Measurements from ENCODE around the gene GABRB2.

The GABRB2 gene

GRCh38 chr5:161399996-161400562 is 146.4 kb downstream of the GABRB2 start:
- H3K4me3 ChIP-seq (ENCODE audit: low read length): no peak overlapping the region
- no peak for DNase-seq (ENCODE audit: low read depth, low spot score)

DNA sequence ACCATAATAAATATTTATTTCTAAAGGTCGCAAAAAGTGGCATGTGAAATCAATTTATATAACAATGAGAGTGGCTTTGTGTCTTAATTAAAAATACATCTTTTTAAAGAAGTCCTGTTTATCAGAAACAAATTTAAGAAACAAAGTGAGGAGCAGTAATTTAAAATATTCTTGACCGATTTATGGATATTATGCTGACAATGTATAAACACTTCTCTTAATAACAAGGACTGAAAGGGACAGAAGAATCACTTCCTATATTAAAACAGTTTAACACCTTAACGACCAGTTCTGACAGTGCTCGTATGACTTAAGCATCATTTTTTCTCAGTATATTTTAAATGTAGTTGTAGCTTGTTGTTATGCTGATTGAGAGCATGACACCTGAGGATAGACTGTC is 149.1 kb downstream of the GABRB2 start:
- no peak overlapping the region for H3K4me3 ChIP-seq (ENCODE audit: low read length)
- no peak for DNase-seq (ENCODE audit: low read depth, low spot score)

DNA sequence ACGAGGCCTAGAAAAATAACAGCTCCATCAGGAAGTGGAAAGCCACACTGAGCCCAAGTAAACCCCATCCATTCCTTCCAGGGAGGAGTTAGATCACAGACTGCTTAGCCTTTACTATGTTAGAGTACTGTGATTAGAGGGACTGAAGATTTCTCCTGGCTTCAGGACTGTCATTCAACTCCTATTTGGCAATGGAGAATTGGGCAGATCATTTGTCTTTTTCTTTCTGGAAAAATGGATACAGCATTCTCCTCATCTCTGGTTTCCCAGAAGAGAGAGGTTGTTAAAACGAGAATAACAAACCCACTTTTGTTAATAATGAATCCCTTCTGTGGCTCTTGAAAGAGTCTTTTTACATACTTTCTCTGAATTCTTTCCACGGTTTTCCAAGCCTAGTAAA is 150.4 kb downstream of the GABRB2 start:
- no peak for DNase-seq (ENCODE audit: low read depth, low spot score)
- no peak overlapping the region for H3K4me3 ChIP-seq (ENCODE audit: low read length)

DNA sequence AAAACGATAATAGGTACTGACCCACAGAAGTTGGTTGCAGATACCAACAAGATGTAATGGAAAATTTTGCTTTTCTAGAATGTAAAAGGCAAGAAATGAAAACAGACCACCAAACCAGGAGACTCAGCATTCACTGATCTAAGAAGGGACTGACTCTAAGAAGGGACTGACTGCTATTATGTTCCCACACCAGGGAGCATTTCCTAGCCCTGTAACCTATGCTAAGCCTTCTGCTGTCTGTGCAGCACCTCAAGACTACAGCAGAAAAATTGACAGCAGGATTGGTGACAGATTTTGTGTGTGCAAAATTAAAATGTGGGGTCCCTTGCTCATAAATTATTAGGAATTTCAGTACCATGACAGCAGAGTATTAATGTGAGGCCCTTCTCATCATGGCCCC is 154.8 kb downstream of the GABRB2 start:
- DNase-seq (ENCODE audit: low read depth, low spot score): no peak
- no peak overlapping the region for H3K4me3 ChIP-seq (ENCODE audit: low read length)

- no peak for DNase-seq (ENCODE audit: low read depth, low spot score)
Measured at GRCh38 chr5:161391016-161391415, 155.5 kb downstream of the GABRB2 start.

DNA sequence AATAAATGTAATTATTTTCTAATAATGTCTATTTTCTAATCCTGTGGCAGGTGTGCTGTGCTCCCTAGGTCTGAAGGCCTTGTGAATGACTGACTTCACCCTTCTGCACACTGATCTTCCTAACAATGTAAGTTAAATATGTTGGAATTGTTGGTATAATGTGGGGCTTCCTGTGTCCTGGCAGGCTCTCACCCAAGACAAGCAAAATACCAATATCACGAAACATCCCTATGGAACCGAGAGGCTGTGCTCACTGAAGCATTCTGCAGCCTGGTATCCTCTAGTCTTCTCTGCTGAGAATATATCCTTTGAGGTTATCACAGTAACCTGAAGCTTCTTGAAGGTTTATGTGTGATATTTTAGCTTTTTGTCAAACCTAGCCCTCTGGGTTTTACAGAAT is 159.4 kb downstream of the GABRB2 start:
- no peak overlapping the region for H3K4me3 ChIP-seq (ENCODE audit: low read length)
- no peak for DNase-seq (ENCODE audit: low read depth, low spot score)

More at GRCh38 chr5:161391016-161391415, 155.5 kb downstream of the GABRB2 start:
- no peak overlapping the region for H3K4me3 ChIP-seq (ENCODE audit: low read length)

DNA sequence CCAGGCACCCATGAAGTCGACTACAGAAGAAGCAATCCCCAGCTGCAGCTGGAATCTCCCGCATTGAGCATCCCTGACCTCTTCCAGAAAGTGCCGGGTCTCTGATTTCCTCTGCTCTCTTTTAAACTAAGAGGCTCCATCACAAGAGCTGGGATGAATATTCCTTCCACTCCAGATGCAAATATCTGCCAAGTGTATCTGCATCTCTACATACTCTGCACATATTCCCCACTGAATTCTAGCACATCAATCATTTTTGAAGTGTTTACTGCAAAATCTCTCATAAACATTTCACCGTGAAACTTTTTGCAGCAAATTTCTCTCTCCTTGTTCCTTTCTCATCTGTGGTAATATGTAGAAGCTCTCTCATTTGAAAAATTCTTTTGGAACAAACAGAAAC is 161.5 kb downstream of the GABRB2 start:
- no peak overlapping the region for H3K4me3 ChIP-seq (ENCODE audit: low read length)
- DNase-seq (ENCODE audit: low read depth, low spot score): no peak

- DNase-seq (ENCODE audit: low read depth, low spot score): no peak
- H3K4me3 ChIP-seq (ENCODE audit: low read length): no peak overlapping the region
Measured at GRCh38 chr5:161382685-161383084, 163.8 kb downstream of the GABRB2 start.

GRCh38 chr5:161380486-161380885 is 166.0 kb downstream of the GABRB2 start:
- no peak overlapping the region for H3K4me3 ChIP-seq (ENCODE audit: low read length)
- DNase-seq (ENCODE audit: low read depth, low spot score): peak; percentile 3

GRCh38 chr5:161378701-161379100 is 167.8 kb downstream of the GABRB2 start:
- no peak for DNase-seq (ENCODE audit: low read depth, low spot score)
- no peak overlapping the region for H3K4me3 ChIP-seq (ENCODE audit: low read length)

DNA sequence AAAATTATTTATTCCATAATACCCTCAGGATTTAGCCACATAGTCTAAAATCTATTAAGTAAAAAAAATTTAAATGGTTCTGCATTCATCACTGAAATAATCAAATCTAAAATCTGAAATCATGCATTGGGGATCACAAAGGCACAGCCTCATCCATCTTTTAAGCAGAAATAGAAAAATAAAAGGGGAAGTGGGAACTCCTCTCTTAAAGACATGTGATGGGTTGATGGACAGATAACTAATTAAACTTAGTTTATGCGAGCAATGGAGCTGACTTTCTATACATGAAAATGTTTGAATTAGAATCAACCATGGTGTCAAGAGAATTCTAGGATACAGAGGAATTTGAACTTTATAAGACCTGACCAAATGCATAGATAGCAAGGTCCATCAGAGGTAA is 170.5 kb downstream of the GABRB2 start:
- DNase-seq (ENCODE audit: low read depth, low spot score): no peak
- no peak overlapping the region for H3K4me3 ChIP-seq (ENCODE audit: low read length)

GRCh38 chr5:161373345-161373707 is 173.2 kb downstream of the GABRB2 start:
- DNase-seq (ENCODE audit: low read depth, low spot score): no peak
- H3K4me3 ChIP-seq (ENCODE audit: low read length): no peak overlapping the region

- DNase-seq (ENCODE audit: low read depth, low spot score): no peak
- no peak overlapping the region for H3K4me3 ChIP-seq (ENCODE audit: low read length)
Measured at GRCh38 chr5:161372682-161373344, 173.7 kb downstream of the GABRB2 start.

GRCh38 chr5:161369022-161369421 is 177.5 kb downstream of the GABRB2 start:
- DNase-seq (ENCODE audit: low read depth, low spot score): no peak
- H3K4me3 ChIP-seq (ENCODE audit: low read length): no peak overlapping the region

DNA sequence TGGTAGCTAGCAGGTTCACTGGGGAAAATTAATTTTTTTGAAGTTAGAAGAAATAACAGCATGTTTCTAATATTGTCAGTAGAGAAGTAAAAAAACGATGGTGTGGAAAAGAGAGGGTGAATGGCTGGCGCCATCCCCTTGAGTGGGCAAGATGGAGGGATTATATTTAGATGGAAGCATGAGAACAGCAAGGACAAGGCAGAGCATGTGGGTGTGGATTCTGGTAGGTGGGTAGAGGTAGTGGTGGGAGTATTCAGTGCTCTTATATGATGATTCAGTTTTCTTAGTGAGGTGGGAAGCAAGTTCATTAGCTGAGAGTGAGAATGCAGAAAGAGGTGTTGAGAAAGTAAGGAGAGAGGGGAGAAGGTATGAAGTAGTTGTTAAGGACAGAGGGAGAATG is 188.1 kb downstream of the GABRB2 start:
- no peak for DNase-seq (ENCODE audit: low read depth, low spot score)
- H3K4me3 ChIP-seq (ENCODE audit: low read length): no peak overlapping the region

DNA sequence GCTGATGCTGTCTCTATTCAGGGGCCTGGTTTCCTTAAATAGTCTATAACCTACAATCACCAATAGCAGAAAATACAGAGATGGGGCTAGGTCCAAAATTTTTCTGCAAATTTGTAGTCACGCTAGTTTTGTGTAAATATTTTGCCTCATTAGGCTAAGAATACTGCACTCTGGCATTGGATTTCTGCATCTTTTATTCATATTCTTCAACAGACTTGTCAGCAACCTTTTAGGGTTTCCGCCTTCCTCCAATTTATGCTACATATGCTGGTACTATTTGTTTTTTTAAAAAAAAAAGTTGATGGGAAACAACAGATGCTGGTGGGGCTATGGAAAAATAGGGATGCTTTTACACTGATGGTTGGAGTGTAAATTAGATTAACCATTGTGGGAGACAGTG is 202.3 kb downstream of the GABRB2 start:
- H3K4me3 ChIP-seq (ENCODE audit: low read length): no peak overlapping the region
- DNase-seq (ENCODE audit: low read depth, low spot score): no peak

GRCh38 chr5:161342886-161343285 is 203.6 kb downstream of the GABRB2 start:
- no peak overlapping the region for H3K4me3 ChIP-seq (ENCODE audit: low read length)
- no peak for DNase-seq (ENCODE audit: low read depth, low spot score)

DNA sequence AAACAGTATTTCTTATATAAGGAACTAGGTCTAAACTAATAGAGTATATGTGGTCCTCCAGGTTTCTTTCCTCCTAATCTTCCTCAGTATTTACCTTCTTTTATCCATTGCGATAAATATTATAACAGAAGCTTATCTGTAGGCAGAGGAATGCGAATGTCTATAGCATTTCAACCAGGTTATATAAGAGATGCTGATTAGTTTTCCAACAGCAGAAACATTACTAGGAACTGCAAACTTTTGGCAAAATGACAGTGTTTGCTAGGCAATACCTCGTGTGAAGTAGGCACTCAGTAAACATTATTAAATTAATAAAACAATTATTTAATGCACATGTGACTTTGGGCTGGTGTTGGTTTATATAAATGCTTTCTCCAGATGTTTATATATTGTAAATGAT is 206.5 kb downstream of the GABRB2 start:
- H3K4me3 ChIP-seq (ENCODE audit: low read length): no peak overlapping the region
- DNase-seq (ENCODE audit: low read depth, low spot score): no peak

DNA sequence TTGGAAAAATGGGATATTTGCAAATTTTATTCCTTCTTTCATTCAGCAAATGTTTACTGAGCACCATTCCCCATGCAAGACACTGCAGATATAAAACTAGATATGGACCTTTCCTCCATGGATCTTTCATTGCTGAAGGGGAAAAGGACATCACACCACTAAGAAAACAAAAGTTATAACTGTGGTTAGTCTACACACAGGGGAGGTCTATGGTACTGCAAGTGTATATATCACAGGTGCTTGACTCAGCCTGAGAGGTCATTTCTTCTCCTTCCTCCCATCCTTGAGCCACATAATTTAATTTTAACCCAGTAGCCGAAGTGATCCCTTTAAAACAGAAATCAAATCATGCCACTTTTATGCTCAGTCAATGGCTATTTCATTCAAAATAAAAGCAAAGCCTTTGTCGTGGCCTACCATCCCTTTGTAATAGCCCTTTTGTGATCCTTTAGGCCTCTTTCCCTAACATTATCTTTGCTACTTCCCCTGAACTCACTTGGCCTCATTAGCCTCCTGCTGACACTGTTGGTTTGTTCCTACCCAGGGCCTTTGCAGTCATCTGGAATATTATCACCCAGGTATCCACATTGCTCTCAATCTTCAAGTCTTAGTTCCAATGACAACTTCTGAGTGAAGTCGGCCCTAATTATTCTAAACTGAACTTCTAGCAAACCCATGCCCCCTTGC is 213.2 kb downstream of the GABRB2 start:
- no peak for DNase-seq (ENCODE audit: low read depth, low spot score)
- H3K4me3 ChIP-seq (ENCODE audit: low read length): no peak overlapping the region

- no peak for DNase-seq (ENCODE audit: low read depth, low spot score)
Measured at GRCh38 chr5:161332343-161332742, 214.2 kb downstream of the GABRB2 start.

DNA sequence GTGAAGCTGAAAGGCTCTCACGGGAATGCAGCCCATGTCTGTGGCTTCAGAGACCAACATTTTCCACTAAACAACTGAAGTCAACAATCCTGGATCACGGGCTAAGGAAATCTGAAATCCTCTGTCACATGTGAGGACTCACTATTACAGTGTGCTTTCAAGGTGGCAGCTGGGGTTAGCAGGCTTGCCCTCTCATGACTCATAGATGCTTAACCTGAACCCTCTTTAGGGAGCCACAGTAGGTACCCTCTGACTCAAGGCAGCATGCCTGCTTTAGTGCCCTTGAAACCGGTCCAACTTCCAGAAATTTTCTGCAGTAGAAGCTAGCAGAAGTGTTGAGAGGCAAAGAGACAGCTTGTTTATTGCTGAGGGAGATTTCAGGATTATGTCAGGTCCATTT is 232.5 kb downstream of the GABRB2 start:
- H3K4me3 ChIP-seq (ENCODE audit: low read length): no peak overlapping the region
- no peak for DNase-seq (ENCODE audit: low read depth, low spot score)

More at GRCh38 chr5:161332343-161332742, 214.2 kb downstream of the GABRB2 start:
- no peak overlapping the region for H3K4me3 ChIP-seq (ENCODE audit: low read length)

Data from Jurkat, Clone E6-1 (cell line).